Fibroblast of upper back skin (primary cell): ENCODE data around the gene ROBO1.

ENCODE experiments used
- DNase-seq: peaks from one replicate; pipeline ENCODE4 v3.0.0-alpha.2; 2013

ROBO1 gene

GRCh38 chr3:79297245-79297960, 470.4 kb downstream of the ROBO1 start:
- peak; percentile 92 for DNase-seq

GRCh38 chr3:79286882-79287281, 480.9 kb downstream of the ROBO1 start:
- DNase-seq, result peak; percentile 68

- no peak for DNase-seq
Observed at GRCh38 chr3:79285871-79286270, 481.9 kb downstream of the ROBO1 start.

GRCh38 chr3:79285380-79285779, 482.4 kb downstream of the ROBO1 start:
- DNase-seq, result no peak

GRCh38 chr3:79284781-79285180, 483.0 kb downstream of the ROBO1 start:
- DNase-seq, result no peak

- no peak for DNase-seq
Observed at GRCh38 chr3:79278681-79279080, 489.1 kb downstream of the ROBO1 start.

GRCh38 chr3:79268422-79268821, 499.4 kb downstream of the ROBO1 start:
- DNase-seq, result no peak

GRCh38 chr3:79264892-79265291, 502.9 kb downstream of the ROBO1 start:
- no peak for DNase-seq

GRCh38 chr3:79263423-79263822, 504.4 kb downstream of the ROBO1 start:
- no peak for DNase-seq

- peak; percentile 45 for DNase-seq
Observed at GRCh38 chr3:79258479-79258878, 509.3 kb downstream of the ROBO1 start.

- DNase-seq, result peak; percentile 52
Observed at GRCh38 chr3:79257791-79258190, 510.0 kb downstream of the ROBO1 start.

- DNase-seq, result no peak
Observed at GRCh38 chr3:79255702-79256101, 512.1 kb downstream of the ROBO1 start.

GRCh38 chr3:79255292-79255691, 512.5 kb downstream of the ROBO1 start:
- DNase-seq, result no peak

- DNase-seq, result peak; percentile 75
Observed at GRCh38 chr3:79253704-79254103, 514.1 kb downstream of the ROBO1 start.

GRCh38 chr3:79253271-79253670, 514.5 kb downstream of the ROBO1 start:
- DNase-seq, result peak; percentile 10

GRCh38 chr3:79250746-79251145, 517.1 kb downstream of the ROBO1 start:
- DNase-seq, result no peak

GRCh38 chr3:79249701-79250100, 518.1 kb downstream of the ROBO1 start:
- DNase-seq, result peak; percentile 22

- DNase-seq, result peak; percentile 72
Observed at GRCh38 chr3:79247725-79248043, 520.1 kb downstream of the ROBO1 start.

- no peak for DNase-seq
Observed at GRCh38 chr3:79246875-79247724, 520.7 kb downstream of the ROBO1 start.

- DNase-seq, result peak; percentile 48
Observed at GRCh38 chr3:79245284-79246138, 522.3 kb downstream of the ROBO1 start.

GRCh38 chr3:79236496-79236895, 531.3 kb downstream of the ROBO1 start:
- peak; percentile 13 for DNase-seq

GRCh38 chr3:79233431-79234060, 534.3 kb downstream of the ROBO1 start:
- DNase-seq, result peak; percentile 12

- no peak for DNase-seq
Observed at GRCh38 chr3:79230266-79230665, 537.5 kb downstream of the ROBO1 start.
